Measurements from ENCODE around the gene CENPT.
A peak's percentile ranks its signal among the peaks of the same experiment; 100 is the strongest.

Gene CENPT

GRCh38 chr16:67833415-67834241, 13.9 kb downstream of the CENPT start:
- peak overlapping the region; percentile 82 for H3K4me3 Mint-ChIP-seq
- CTCF ChIA-PET = interaction anchor here (0.5 to 2.6 kb wide), 8 partner anchors 11 to 312 kb away, joined by 3 to 28 read pairs (median 3); no protein-coding TSS in a partner anchor
- peaks cover 3% of the 10 kb centered on the region for H3K27me3 Mint-ChIP-seq
- H3K4me1 Mint-ChIP-seq = peaks cover 16% of the 10 kb centered on the region
- H3K27ac Mint-ChIP-seq = peak overlapping the region; percentile 76
- H3K9me3 Mint-ChIP-seq = no peaks in the 10 kb centered on the region
- DNase-seq = peak; percentile 97
- H3K36me3 Mint-ChIP-seq = peaks cover 14% of the 10 kb centered on the region

- CTCF ChIA-PET = interaction anchor here (0.6 to 2.6 kb wide), 6 partner anchors 11 to 164 kb away, joined by 3 to 28 read pairs (median 4); no protein-coding TSS in a partner anchor
- peak overlapping the region; percentile 42 for H3K27ac Mint-ChIP-seq
- H3K4me1 Mint-ChIP-seq = peaks cover 16% of the 10 kb centered on the region
- H3K4me3 Mint-ChIP-seq = peak overlapping the region; percentile 82
- peaks cover 3% of the 10 kb centered on the region for H3K27me3 Mint-ChIP-seq
- peaks cover 17% of the 10 kb centered on the region for H3K36me3 Mint-ChIP-seq
- no peak for DNase-seq
- H3K9me3 Mint-ChIP-seq = no peaks in the 10 kb centered on the region
These were observed 14.5 kb downstream of the CENPT start for GRCh38 chr16:67833030-67833414.

- no peak for DNase-seq
- H3K36me3 Mint-ChIP-seq = peaks cover 17% of the 10 kb centered on the region
- H3K4me3 Mint-ChIP-seq = no peak overlapping the region
- peaks cover 10% of the 10 kb centered on the region for H3K4me1 Mint-ChIP-seq
- no peaks in the 10 kb centered on the region for H3K9me3 Mint-ChIP-seq
- CTCF ChIA-PET = interaction anchor here (6.4 kb wide), 1 partner anchor 13 kb away, joined by 45 read pairs; no protein-coding TSS in a partner anchor
- H3K27ac Mint-ChIP-seq = no peak overlapping the region
- H3K27me3 Mint-ChIP-seq = peaks cover 6% of the 10 kb centered on the region
These were observed 18.8 kb downstream of the CENPT start for GRCh38 chr16:67828651-67829050.

- no peak for DNase-seq
- no peaks in the 10 kb centered on the region for H3K4me1 Mint-ChIP-seq
- H3K4me3 Mint-ChIP-seq = no peak overlapping the region
- H3K27ac Mint-ChIP-seq = no peak overlapping the region
- CTCF ChIA-PET = interaction anchor here (1.0 to 6.4 kb wide), 2 partner anchors 10 to 305 kb away, joined by 4 to 45 read pairs; no protein-coding TSS in a partner anchor
- H3K27me3 Mint-ChIP-seq = peaks cover 6% of the 10 kb centered on the region
- peaks cover 10% of the 10 kb centered on the region for H3K36me3 Mint-ChIP-seq
- H3K9me3 Mint-ChIP-seq = no peaks in the 10 kb centered on the region
These were observed 21.6 kb downstream of the CENPT start for GRCh38 chr16:67825906-67826305.

- H3K4me3 Mint-ChIP-seq = no peak overlapping the region
- H3K27me3 Mint-ChIP-seq = peaks cover 6% of the 10 kb centered on the region
- H3K9me3 Mint-ChIP-seq = no peaks in the 10 kb centered on the region
- no peak for DNase-seq
- peaks cover 7% of the 10 kb centered on the region for H3K36me3 Mint-ChIP-seq
- no peaks in the 10 kb centered on the region for H3K4me1 Mint-ChIP-seq
- CTCF ChIA-PET = interaction anchor here (0.6 to 1.0 kb wide), 2 partner anchors 9 to 10 kb away, joined by 4 read pairs; no protein-coding TSS in a partner anchor
- H3K27ac Mint-ChIP-seq = no peak overlapping the region
These were observed 22.4 kb downstream of the CENPT start for GRCh38 chr16:67825119-67825518.

- Mint-ChIP-seq H3K36me3 (no peaks in the 10 kb centered on the region), H3K27ac (no peak overlapping the region), H3K4me1 (no peaks in the 10 kb centered on the region), H3K27me3 (peaks cover 6% of the 10 kb centered on the region), H3K9me3 (no peaks in the 10 kb centered on the region), H3K4me3 (no peak overlapping the region)
- no peak for DNase-seq
- CTCF ChIA-PET = interaction anchor here (1.6 kb wide), 1 partner anchor 43 kb away, joined by 6 read pairs; no protein-coding TSS in a partner anchor
These were observed 25.0 kb downstream of the CENPT start for GRCh38 chr16:67822511-67822910.

- Mint-ChIP-seq H3K36me3 (no peaks in the 10 kb centered on the region), H3K9me3 (no peaks in the 10 kb centered on the region), H3K27me3 (peaks cover 12% of the 10 kb centered on the region), H3K27ac (no peak overlapping the region), H3K4me1 (peaks cover 6% of the 10 kb centered on the region), H3K4me3 (no peak overlapping the region)
- DNase-seq = no peak
- CTCF ChIA-PET = interaction anchor here (1.0 to 1.6 kb wide), 2 partner anchors 44 to 160 kb away, joined by 3 to 6 read pairs; no protein-coding TSS in a partner anchor
These were observed 26.8 kb downstream of the CENPT start for GRCh38 chr16:67820608-67821259.

- H3K36me3 Mint-ChIP-seq = no peaks in the 10 kb centered on the region
- no peaks in the 10 kb centered on the region for H3K9me3 Mint-ChIP-seq
- H3K27me3 Mint-ChIP-seq = peaks cover 24% of the 10 kb centered on the region
These were observed 32.9 kb downstream of the CENPT start for GRCh38 chr16:67814567-67814966.

GRCh38 chr16:67811899-67812298, 35.6 kb downstream of the CENPT start:
- DNase-seq = no peak
- H3K27me3 Mint-ChIP-seq = peaks cover 24% of the 10 kb centered on the region
- H3K27ac Mint-ChIP-seq = no peak overlapping the region
- H3K4me3 Mint-ChIP-seq = no peak overlapping the region
- no peaks in the 10 kb centered on the region for H3K9me3 Mint-ChIP-seq
- H3K36me3 Mint-ChIP-seq = no peaks in the 10 kb centered on the region
- H3K4me1 Mint-ChIP-seq = peaks cover 11% of the 10 kb centered on the region
- CTCF ChIA-PET = interaction anchor here (1.9 kb wide), 1 partner anchor 140 kb away, joined by 5 read pairs; no protein-coding TSS in a partner anchor

More at GRCh38 chr16:67814567-67814966, 32.9 kb downstream of the CENPT start:
- CTCF ChIA-PET = interaction anchor here (1.4 to 3.2 kb wide), 7 partner anchors 8 to 248 kb away, joined by 3 to 82 read pairs (median 28); partner anchors contain the start of genes RANBP10 and TSNAXIP1
- no peak for DNase-seq
- Mint-ChIP-seq H3K4me1 (peaks cover 6% of the 10 kb centered on the region), H3K4me3 (no peak overlapping the region), H3K27ac (no peak overlapping the region)

GRCh38 chr16:67807148-67807682, 40.3 kb downstream of the CENPT start:
- peak overlapping the region; percentile 89 for H3K4me3 Mint-ChIP-seq
- H3K9me3 Mint-ChIP-seq = no peaks in the 10 kb centered on the region
- H3K36me3 Mint-ChIP-seq = peaks cover 28% of the 10 kb centered on the region
- no peak overlapping the region for H3K27ac Mint-ChIP-seq
- CTCF ChIA-PET = interaction anchor here (0.6 to 2.4 kb wide), 6 partner anchors 8 to 135 kb away, joined by 3 to 14 read pairs (median 3); no protein-coding TSS in a partner anchor
- peaks cover 37% of the 10 kb centered on the region for H3K4me1 Mint-ChIP-seq
- DNase-seq = no peak
- peaks cover 4% of the 10 kb centered on the region for H3K27me3 Mint-ChIP-seq

- H3K27ac Mint-ChIP-seq = peak within 1 kb of the TSS; percentile 88
- CTCF ChIA-PET = interaction anchor here (0.7 to 2.4 kb wide), 5 partner anchors 9 to 134 kb away, joined by 3 to 14 read pairs (median 3); no protein-coding TSS in a partner anchor
- DNase-seq = peak; percentile 98
- peaks cover 43% of the 10 kb centered on the region for H3K4me1 Mint-ChIP-seq
- H3K27me3 Mint-ChIP-seq = no peaks in the 10 kb centered on the region
- peaks cover 34% of the 10 kb centered on the region for H3K36me3 Mint-ChIP-seq
- H3K4me3 Mint-ChIP-seq = peak within 1 kb of the TSS; percentile 89
- H3K9me3 Mint-ChIP-seq = no peaks in the 10 kb centered on the region
These were observed 40.9 kb downstream of the CENPT start, which contains the start of the genes RANBP10 and TSNAXIP1 for GRCh38 chr16:67806428-67807147. TSS of gene RANBP10 (minus strand) at chr16:67806560. CDS start at chr16:67806536, 24 bp downstream. TSS of gene TSNAXIP1 (plus strand) at chr16:67806889. CDS start at chr16:67807150, 261 bp downstream.

GRCh38 chr16:67805718-67806427, 41.6 kb downstream of the CENPT start:
- Mint-ChIP-seq H3K9me3 (no peaks in the 10 kb centered on the region), H3K36me3 (peaks cover 41% of the 10 kb centered on the region), H3K4me3 (peak overlapping the region; percentile 89), H3K4me1 (peaks cover 50% of the 10 kb centered on the region), H3K27me3 (no peaks in the 10 kb centered on the region), H3K27ac (peak overlapping the region; percentile 88)
- CTCF ChIA-PET = interaction anchor here (1.2 to 2.4 kb wide), 5 partner anchors 9 to 133 kb away, joined by 3 to 14 read pairs (median 4); no protein-coding TSS in a partner anchor
- DNase-seq = no peak

Data from activated naive CD4-positive, alpha-beta T cell treated with anti-CD3 and anti-CD28 coated beads, Interleukin-2, amount 10 ng/mL, durations not matched to agents 7 days and 5 days (primary cell).